PC-9 (cell line): ENCODE results near the gene RUNDC3A. TPM values are rescaled to one million over a fixed set of nuclear protein-coding genes. Genes with fewer than 3 reads are reported as not detected.
A peak's percentile ranks its signal among the peaks of the same experiment; 100 is the strongest.

Experiments used
- BruUV-seq: library from RNA; stranded (reverse); fragments of 400-500 nt; replicated peaks from 2 replicates; lab custom pipeline; 2021; lab: Mats Ljungman, UMichigan
- CTCF ChIA-PET: fragments of 300-600 bp; sonication (Branson Sonifier 250); formaldehyde crosslinking; loops from one replicate; lab custom pipeline; 2022; ENCODE audit warnings: antibody characterized with exemption; lab: Charles Lee
- POLR2A ChIA-PET: fragments of 300-600 bp; sonication (Branson Sonifier 250); formaldehyde crosslinking; loops from one replicate; lab custom pipeline; 2022; ENCODE audit warnings: antibody characterized with exemption; ENCODE audit not compliant: unreplicated experiment; lab: Charles Lee
- DNase-seq, 2 experiments: peaks; one replicate each; pipeline versions ENCODE4 v3.0.0 to v3.0.0-alpha.2; 2015 to 2022; ENCODE audit warnings: mixed read lengths in 1 of 2
- H2AFZ ChIP-seq: fragments of 200-600 bp; sonication (generic); 2 replicates; pipeline ENCODE4 v1.8.1; 2017; ENCODE audit warnings: antibody characterized with exemption
- H3F3A ChIP-seq: fragments of 200-600 bp; sonication (generic); 2 replicates; pipeline ENCODE4 v1.8.1; 2017; ENCODE audit warnings: antibody characterized with exemption, mild to moderate bottlenecking, low read depth; ENCODE audit not compliant: insufficient read depth
- H3K27ac ChIP-seq: fragments of 200-600 bp; sonication (generic); 2 replicates; pipeline ENCODE4 v1.6.1; 2016; ENCODE audit warnings: mixed run types
- H3K27me3 ChIP-seq: fragments of 200-600 bp; sonication (generic); 2 replicates; pipeline ENCODE4 v1.6.1; 2016; ENCODE audit warnings: low read depth, mixed run types; ENCODE audit not compliant: insufficient read depth
- H3K36me3 ChIP-seq: fragments of 200-600 bp; sonication (generic); 2 replicates; pipeline ENCODE4 v1.6.1; 2016; ENCODE audit warnings: low read depth, mixed run types
- H3K4me1 ChIP-seq: fragments of 200-600 bp; sonication (generic); replicated peaks from 2 replicates; pipeline ENCODE4 v1.6.1; 2016; ENCODE audit warnings: mixed run types; ENCODE audit not compliant: insufficient read depth
- H3K4me2 ChIP-seq: fragments of 200-600 bp; sonication (generic); 2 replicates; pipeline ENCODE4 v1.6.1; 2017; ENCODE audit warnings: mixed run types
- H3K4me3 ChIP-seq: fragments of 200-600 bp; sonication (generic); 2 replicates; pipeline ENCODE4 v1.6.1; 2016; ENCODE audit warnings: mixed run types
- H3K79me2 ChIP-seq: fragments of 200-600 bp; sonication (generic); 2 replicates; pipeline ENCODE4 v1.6.1; 2017; ENCODE audit warnings: low read depth, mixed run types
- H3K9me2 ChIP-seq: fragments of 200-600 bp; sonication (generic); 2 replicates; pipeline ENCODE4 v1.8.1; 2017; ENCODE audit warnings: mild to moderate bottlenecking; ENCODE audit not compliant: insufficient read depth
- H3K9me3 ChIP-seq: fragments of 200-600 bp; sonication (generic); 2 replicates; pipeline ENCODE4 v1.8.1; 2016; ENCODE audit warnings: low read depth; ENCODE audit not compliant: insufficient read depth
- H4K20me1 ChIP-seq: fragments of 200-600 bp; sonication (generic); 2 replicates; pipeline ENCODE4 v1.8.1; 2017; ENCODE audit not compliant: insufficient read depth
- EZH2 ChIP-seq: fragments of 200-600 bp; sonication (generic); IDR thresholded peaks from 2 replicates; pipeline ENCODE4 v1.8.0; 2017; ENCODE audit warnings: antibody characterized with exemption, low read depth
- intact Hi-C: fragments of 100-400 bp; cut with micrococcal nuclease; formaldehyde crosslinking; loops from one replicate; pipeline ENCODE4 v1.10.0; 2022; ENCODE audit not compliant: unreplicated experiment
- total RNA-seq: library from RNA; stranded (reverse); gene quantifications from 2 replicates; pipeline ENCODE4 v1.2.3, GENCODE V29; 2021
- TF ChIP-seq, protein P1 (sequence below): fragments of 200-600 bp; sonication (generic); conservative IDR thresholded peaks from 2 replicates; pipeline ENCODE4 v1.6.1; 2017; ENCODE audit warnings: mixed run types, antibody characterized with exemption, mild to moderate bottlenecking, moderate library complexity

Gene RUNDC3A
- total RNA-seq, 1 experiment from 2014 or later, result not detected

DNA sequence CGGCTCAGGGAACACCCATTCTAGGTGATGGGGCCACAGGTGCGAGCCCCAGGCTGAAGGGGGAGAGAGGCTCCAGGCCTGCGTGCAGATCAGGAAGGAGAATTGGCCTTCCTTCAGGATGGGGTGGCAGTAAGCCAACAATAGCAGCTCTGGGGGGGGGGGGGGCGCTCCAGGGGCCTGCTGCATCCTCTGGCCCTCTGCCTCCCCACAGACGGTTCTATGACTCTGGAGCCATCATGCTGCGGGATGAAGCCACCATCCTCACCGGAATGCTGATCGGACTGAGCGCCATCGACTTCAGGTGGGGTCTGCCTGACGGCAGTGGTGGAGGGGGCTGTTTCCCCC is 6.1 kb downstream of the RUNDC3A start:
- Histone ChIP-seq H3K4me1 (no peaks in the 10 kb centered on the region), H3K4me2 (no peak overlapping the region), H3K79me2 (no peaks in the 10 kb centered on the region), H3K27me3 (no peaks in the 10 kb centered on the region), H3K36me3 (no peaks in the 10 kb centered on the region), H3F3A (peaks cover 25% of the 10 kb centered on the region; the same call in 1 of the 2 replicates), H3K9me3 (no peaks in the 10 kb centered on the region), H4K20me1 (no peaks in the 10 kb centered on the region), H3K4me3 (no peak overlapping the region), H3K27ac (no peak overlapping the region), H3K9me2 (no peaks in the 10 kb centered on the region), H2AFZ (no peak overlapping the region)
- ChIA-PET CTCF (no interaction called here), POLR2A (no interaction called here)
- intact Hi-C loops, result no loop called here
- no TSS peak for BruUV-seq
- DNase-seq, result no peak
- TF ChIP-seq EZH2, result no peak
- TF ChIP-seq, protein P1, sequence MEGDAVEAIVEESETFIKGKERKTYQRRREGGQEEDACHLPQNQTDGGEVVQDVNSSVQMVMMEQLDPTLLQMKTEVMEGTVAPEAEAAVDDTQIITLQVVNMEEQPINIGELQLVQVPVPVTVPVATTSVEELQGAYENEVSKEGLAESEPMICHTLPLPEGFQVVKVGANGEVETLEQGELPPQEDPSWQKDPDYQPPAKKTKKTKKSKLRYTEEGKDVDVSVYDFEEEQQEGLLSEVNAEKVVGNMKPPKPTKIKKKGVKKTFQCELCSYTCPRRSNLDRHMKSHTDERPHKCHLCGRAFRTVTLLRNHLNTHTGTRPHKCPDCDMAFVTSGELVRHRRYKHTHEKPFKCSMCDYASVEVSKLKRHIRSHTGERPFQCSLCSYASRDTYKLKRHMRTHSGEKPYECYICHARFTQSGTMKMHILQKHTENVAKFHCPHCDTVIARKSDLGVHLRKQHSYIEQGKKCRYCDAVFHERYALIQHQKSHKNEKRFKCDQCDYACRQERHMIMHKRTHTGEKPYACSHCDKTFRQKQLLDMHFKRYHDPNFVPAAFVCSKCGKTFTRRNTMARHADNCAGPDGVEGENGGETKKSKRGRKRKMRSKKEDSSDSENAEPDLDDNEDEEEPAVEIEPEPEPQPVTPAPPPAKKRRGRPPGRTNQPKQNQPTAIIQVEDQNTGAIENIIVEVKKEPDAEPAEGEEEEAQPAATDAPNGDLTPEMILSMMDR, result no peak

DNA sequence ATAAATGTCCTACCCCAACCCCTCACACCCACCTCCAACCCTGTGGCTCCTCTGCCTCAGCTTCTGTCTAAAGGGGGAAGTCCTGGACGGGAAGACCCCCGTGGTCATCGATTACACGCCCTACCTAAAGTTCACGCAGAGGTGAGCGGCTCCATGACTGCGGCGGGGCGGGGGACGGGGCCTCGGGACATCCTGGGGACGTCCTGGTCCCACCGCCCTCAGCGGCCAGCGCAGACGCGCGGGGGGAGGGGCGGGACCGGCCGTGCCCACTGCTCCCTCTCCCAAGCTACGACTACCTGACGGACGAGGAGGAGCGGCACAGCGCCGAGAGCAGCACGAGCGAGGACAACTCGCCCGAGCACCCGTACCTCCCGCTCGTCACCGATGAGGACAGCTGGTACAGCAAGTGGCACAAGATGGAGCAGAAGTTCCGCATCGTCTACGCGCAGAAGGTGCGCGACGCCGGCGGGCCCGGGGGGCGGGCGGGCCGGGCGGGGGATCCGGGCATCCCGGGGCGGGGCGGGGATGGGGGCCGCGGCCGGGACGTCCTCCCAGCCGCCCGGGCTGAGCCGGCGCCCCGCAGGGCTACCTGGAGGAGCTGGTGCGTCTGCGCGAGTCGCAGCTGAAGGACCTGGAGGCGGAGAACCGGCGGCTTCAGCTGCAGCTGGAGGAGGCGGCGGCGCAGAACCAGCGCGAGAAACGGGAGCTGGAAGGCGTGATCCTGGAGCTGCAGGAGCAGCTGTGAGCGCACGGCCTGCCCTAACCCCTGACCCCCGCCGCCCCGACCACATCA is 6.7 kb downstream of the RUNDC3A start:
- no peak overlapping the region for H3K4me3 ChIP-seq
- H3K36me3 ChIP-seq, result no peaks in the 10 kb centered on the region
- H3F3A ChIP-seq, result peaks cover 25% of the 10 kb centered on the region; the same call in 1 of the 2 replicates
- no peaks in the 10 kb centered on the region for H3K9me2 ChIP-seq
- TF ChIP-seq, protein P1, result no peak
- no peak for TF ChIP-seq EZH2
- peak in 1 of 2 experiments; percentile 53 for DNase-seq
- no TSS peak for BruUV-seq
- H3K9me3 ChIP-seq, result no peaks in the 10 kb centered on the region
- no peaks in the 10 kb centered on the region for H3K79me2 ChIP-seq
- no peak overlapping the region for H2AFZ ChIP-seq
- peak overlapping the region; percentile 45; the same call in 1 of the 2 replicates for H3K4me2 ChIP-seq
- POLR2A ChIA-PET, result interaction anchor here (0.6 to 0.7 kb wide), 3 partner anchors 16 to 1109 kb away, joined by 3 to 5 read pairs (median 3); no protein-coding TSS in a partner anchor
- no peaks in the 10 kb centered on the region for H3K27me3 ChIP-seq
- no peak overlapping the region for H3K27ac ChIP-seq
- CTCF ChIA-PET, result interaction anchor here (0.6 kb wide), 1 partner anchor 10 kb away, joined by 3 read pairs; no protein-coding TSS in a partner anchor
- no peaks in the 10 kb centered on the region for H3K4me1 ChIP-seq
- intact Hi-C loops, result no loop called here
- no peaks in the 10 kb centered on the region for H4K20me1 ChIP-seq

DNA sequence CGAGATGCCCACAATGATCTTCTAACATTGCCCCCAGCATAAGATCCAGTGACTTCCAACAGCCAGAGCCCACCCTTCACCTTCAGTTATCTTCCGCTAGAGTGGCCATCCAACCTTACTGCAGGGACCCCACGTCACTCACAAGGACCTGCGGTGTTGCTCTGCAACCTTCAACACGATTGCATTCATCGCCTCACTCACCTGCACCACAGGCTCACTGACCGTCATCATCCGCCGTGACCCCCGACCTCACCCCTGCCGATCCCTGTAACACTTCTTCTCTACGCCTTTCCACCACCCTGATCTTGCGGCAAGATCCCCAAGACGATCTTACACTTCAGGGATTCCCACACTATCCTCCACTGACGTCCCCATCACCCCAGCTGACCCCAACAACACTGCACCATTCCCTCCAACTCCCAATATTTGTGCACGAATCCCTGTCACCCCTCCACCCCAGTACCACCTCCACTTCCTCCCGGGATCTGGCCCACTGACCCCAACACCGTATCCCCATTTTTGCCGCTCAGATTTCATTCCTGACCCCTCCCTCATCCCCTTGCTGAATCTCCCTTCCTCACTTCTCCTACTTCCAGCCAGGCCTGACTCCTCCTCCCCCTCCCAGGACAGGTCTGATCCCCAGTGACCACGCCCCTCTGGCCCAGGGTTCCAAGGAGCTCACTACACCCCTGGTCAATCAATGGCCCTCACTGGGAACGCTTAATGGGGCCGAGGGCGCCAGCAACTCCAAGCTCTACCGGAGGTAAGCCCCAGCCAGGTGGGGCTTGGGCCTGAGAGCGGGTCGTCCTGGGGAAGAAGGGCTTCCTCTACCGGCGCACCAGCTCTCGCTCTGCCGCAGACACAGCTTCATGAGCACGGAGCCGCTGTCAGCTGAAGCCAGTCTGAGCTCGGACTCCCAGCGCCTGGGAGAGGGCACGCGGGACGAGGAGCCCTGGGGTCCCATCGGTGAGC is 7.6 kb downstream of the RUNDC3A start:
- Histone ChIP-seq H3K79me2 (no peaks in the 10 kb centered on the region), H3K27me3 (no peaks in the 10 kb centered on the region), H3K36me3 (no peaks in the 10 kb centered on the region), H3K4me3 (no peak overlapping the region), H3F3A (peaks cover 20% of the 10 kb centered on the region; the same call in 1 of the 2 replicates), H4K20me1 (no peaks in the 10 kb centered on the region), H3K4me2 (peak overlapping the region; percentile 45; the same call in 1 of the 2 replicates), H3K27ac (no peak overlapping the region), H3K9me2 (no peaks in the 10 kb centered on the region), H3K9me3 (no peaks in the 10 kb centered on the region), H3K4me1 (no peaks in the 10 kb centered on the region), H2AFZ (no peak overlapping the region)
- DNase-seq, result no peak
- CTCF ChIA-PET, result interaction anchor here (0.6 kb wide), 1 partner anchor 9 kb away, joined by 3 read pairs; no protein-coding TSS in a partner anchor
- no TSS peak for BruUV-seq
- intact Hi-C loops, result no loop called here
- TF ChIP-seq, protein P1, result no peak
- TF ChIP-seq EZH2, result no peak
- POLR2A ChIA-PET, result interaction anchor here (0.6 to 0.7 kb wide), 2 partner anchors 15 to 1108 kb away, joined by 3 read pairs; no protein-coding TSS in a partner anchor
